ENCODE measurements around the gene FBXL7.

FBXL7 gene

GRCh38 chr5:15794052-15794985 is 294.3 kb downstream of the FBXL7 start:
- Mint-ChIP-seq H3K9me3 (peaks cover 4% of the 10 kb centered on the region), H3K27me3 (ENCODE audit: low read depth) (no peaks in the 10 kb centered on the region), H3K36me3 (ENCODE audit: low read depth) (no peaks in the 10 kb centered on the region), H3K4me1 (ENCODE audit: low read depth) (no peaks in the 10 kb centered on the region), H3K27ac (no peak overlapping the region), H3K4me3 (no peak overlapping the region)
- no peak for DNase-seq (ENCODE audit: low spot score)

GRCh38 chr5:15796096-15796495 is 296.1 kb downstream of the FBXL7 start:
- H3K36me3 Mint-ChIP-seq (ENCODE audit: low read depth), result no peaks in the 10 kb centered on the region
- H3K4me1 Mint-ChIP-seq (ENCODE audit: low read depth), result no peaks in the 10 kb centered on the region
- no peak overlapping the region for H3K4me3 Mint-ChIP-seq
- no peak overlapping the region for H3K27ac Mint-ChIP-seq
- peaks cover 4% of the 10 kb centered on the region for H3K9me3 Mint-ChIP-seq
- no peak for DNase-seq (ENCODE audit: low spot score)
- no peaks in the 10 kb centered on the region for H3K27me3 Mint-ChIP-seq (ENCODE audit: low read depth)

GRCh38 chr5:15796557-15796956 is 296.6 kb downstream of the FBXL7 start:
- no peaks in the 10 kb centered on the region for H3K4me1 Mint-ChIP-seq (ENCODE audit: low read depth)
- no peaks in the 10 kb centered on the region for H3K27me3 Mint-ChIP-seq (ENCODE audit: low read depth)
- no peaks in the 10 kb centered on the region for H3K9me3 Mint-ChIP-seq
- no peak for DNase-seq (ENCODE audit: low spot score)
- H3K36me3 Mint-ChIP-seq (ENCODE audit: low read depth), result no peaks in the 10 kb centered on the region
- H3K4me3 Mint-ChIP-seq, result no peak overlapping the region
- no peak overlapping the region for H3K27ac Mint-ChIP-seq

DNA sequence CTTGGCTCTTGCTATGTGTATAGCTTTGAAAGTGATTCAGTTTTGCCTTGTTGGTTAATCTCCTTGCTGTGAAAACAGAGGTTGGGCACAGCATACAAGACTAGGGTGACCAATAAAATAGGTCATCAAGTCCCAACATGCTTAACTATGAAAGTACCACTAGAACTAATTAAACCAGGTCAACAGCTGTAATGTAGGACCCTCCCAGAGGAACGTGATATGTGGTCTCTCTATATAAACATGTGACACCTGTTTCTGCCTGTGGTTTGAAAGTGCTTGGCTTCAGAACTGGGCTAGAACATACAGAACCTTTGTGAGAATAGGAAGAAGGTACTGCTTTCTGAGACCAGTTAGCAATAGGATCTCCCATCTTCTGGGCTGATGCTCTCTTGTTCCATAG is 297.1 kb downstream of the FBXL7 start:
- Mint-ChIP-seq H3K36me3 (ENCODE audit: low read depth) (no peaks in the 10 kb centered on the region), H3K27me3 (ENCODE audit: low read depth) (no peaks in the 10 kb centered on the region)
- DNase-seq (ENCODE audit: low spot score), result no peak

DNA sequence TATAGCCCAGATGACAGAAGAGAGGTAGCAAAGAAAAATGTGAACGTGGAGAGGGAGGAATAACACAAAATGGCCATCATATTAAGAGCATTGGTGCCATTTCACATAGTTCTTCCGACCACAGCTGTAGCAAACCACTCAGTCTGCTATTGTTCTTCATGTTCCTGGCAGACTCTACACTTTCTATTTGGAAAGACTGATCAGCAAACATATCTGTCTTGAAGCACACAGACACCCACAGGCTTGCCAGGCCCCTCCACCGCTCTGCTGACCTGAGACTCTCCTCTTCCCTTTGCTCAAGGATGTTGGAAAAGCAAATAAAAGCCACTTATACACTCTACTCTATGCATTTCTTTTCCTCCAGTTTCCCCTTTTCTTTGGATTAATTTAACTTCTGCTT is 298.0 kb downstream of the FBXL7 start:
- no peaks in the 10 kb centered on the region for H3K4me1 Mint-ChIP-seq (ENCODE audit: low read depth)
- no peak overlapping the region for H3K27ac Mint-ChIP-seq
- no peak overlapping the region for H3K4me3 Mint-ChIP-seq
- H3K27me3 Mint-ChIP-seq (ENCODE audit: low read depth), result no peaks in the 10 kb centered on the region
- DNase-seq (ENCODE audit: low spot score), result no peak
- H3K9me3 Mint-ChIP-seq, result peaks cover 12% of the 10 kb centered on the region
- no peaks in the 10 kb centered on the region for H3K36me3 Mint-ChIP-seq (ENCODE audit: low read depth)

More for the DNA sequence above, 297.1 kb downstream of the FBXL7 start:
- Mint-ChIP-seq H3K27ac (no peak overlapping the region), H3K4me3 (no peak overlapping the region), H3K4me1 (ENCODE audit: low read depth) (no peaks in the 10 kb centered on the region), H3K9me3 (peaks cover 4% of the 10 kb centered on the region)

DNA sequence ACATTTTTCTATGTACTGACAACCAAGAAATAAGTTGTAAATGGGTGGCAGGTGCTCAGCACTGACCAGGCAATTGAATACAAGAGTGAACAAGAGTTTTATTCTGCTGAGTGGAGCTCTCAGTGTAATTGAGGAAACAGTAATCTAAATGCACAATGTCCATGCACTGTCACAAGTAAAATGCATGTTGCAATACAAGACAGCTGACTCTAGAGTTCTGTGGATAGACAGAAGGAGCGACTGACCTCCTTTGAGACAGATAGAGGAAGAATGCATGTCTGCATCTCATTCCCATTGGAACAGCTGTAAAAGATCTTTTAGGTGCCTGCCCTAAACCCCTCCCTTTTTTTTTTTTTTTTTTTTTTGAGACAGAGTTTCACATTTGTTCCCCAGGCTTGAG is 299.0 kb downstream of the FBXL7 start:
- no peak for DNase-seq (ENCODE audit: low spot score)
- Mint-ChIP-seq H3K9me3 (peaks cover 20% of the 10 kb centered on the region), H3K27me3 (ENCODE audit: low read depth) (no peaks in the 10 kb centered on the region), H3K36me3 (ENCODE audit: low read depth) (no peaks in the 10 kb centered on the region), H3K27ac (no peak overlapping the region), H3K4me3 (no peak overlapping the region), H3K4me1 (ENCODE audit: low read depth) (no peaks in the 10 kb centered on the region)

DNA sequence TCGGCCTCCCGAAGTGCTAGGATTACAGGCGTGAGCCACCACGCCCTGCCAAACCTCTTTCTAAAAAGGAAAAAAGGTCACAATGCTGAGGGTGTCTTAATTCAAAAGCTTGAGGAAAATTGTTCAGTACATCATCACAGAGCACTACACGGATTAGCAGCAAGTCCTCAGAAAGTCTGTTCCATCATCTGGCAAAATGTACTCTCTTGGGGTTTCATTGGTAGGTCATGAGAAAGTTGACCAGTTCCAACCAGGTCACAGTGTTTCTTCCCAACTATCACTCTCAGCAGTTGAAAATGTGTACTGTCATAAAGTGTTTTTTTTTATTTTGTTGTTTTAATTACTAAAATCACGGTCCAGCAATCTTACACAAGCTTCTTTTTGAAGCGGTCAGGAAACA is 299.6 kb downstream of the FBXL7 start:
- peaks cover 20% of the 10 kb centered on the region for H3K9me3 Mint-ChIP-seq
- H3K27ac Mint-ChIP-seq, result no peak overlapping the region
- no peaks in the 10 kb centered on the region for H3K27me3 Mint-ChIP-seq (ENCODE audit: low read depth)
- no peak for DNase-seq (ENCODE audit: low spot score)
- no peak overlapping the region for H3K4me3 Mint-ChIP-seq
- no peaks in the 10 kb centered on the region for H3K36me3 Mint-ChIP-seq (ENCODE audit: low read depth)
- H3K4me1 Mint-ChIP-seq (ENCODE audit: low read depth), result no peaks in the 10 kb centered on the region

DNA sequence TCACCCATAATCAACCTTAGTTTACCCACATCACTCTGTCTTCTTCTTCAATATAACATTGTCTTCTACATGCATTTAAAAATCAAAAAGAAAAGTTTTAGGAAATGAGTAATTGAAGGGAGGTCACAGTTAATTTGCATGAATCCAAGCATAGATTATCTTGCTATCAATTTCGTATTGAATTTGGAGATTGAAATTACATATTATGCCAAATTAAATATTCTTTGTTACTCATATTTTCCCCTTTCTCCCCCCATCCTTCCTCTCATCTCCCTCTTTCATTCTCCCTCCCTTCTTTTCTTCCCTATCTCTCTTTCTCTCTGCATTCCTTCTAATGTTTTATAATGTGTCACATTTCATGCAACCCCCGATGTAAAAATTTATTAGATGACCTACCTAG is 303.3 kb downstream of the FBXL7 start:
- peaks cover 37% of the 10 kb centered on the region for H3K9me3 Mint-ChIP-seq
- H3K27ac Mint-ChIP-seq, result no peak overlapping the region
- H3K4me3 Mint-ChIP-seq, result no peak overlapping the region
- no peaks in the 10 kb centered on the region for H3K36me3 Mint-ChIP-seq (ENCODE audit: low read depth)
- no peaks in the 10 kb centered on the region for H3K27me3 Mint-ChIP-seq (ENCODE audit: low read depth)
- no peak for DNase-seq (ENCODE audit: low spot score)
- no peaks in the 10 kb centered on the region for H3K4me1 Mint-ChIP-seq (ENCODE audit: low read depth)

DNA sequence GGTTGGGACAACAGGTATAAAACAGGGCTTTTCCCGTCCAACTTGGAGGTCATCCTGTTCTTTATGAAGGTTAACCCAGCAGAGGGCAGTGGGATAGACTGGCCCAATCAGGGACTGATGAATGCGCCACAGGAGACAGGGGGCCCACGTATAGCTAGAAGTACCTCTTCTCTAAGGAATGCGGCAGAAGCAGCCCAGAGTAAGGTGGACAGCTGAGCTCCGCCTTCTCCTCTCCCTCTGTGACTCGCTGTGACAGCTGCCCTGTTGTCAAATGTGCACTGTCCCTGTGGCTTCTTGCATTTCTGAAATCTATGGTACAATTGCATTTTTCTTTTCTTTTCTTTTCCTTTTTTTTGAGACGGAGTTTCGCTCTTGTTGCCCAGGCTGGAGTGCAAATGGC is 306.6 kb downstream of the FBXL7 start:
- peaks cover 48% of the 10 kb centered on the region for H3K9me3 Mint-ChIP-seq
- no peaks in the 10 kb centered on the region for H3K36me3 Mint-ChIP-seq (ENCODE audit: low read depth)
- no peak overlapping the region for H3K4me3 Mint-ChIP-seq
- no peak overlapping the region for H3K27ac Mint-ChIP-seq
- H3K27me3 Mint-ChIP-seq (ENCODE audit: low read depth), result no peaks in the 10 kb centered on the region
- no peak for DNase-seq (ENCODE audit: low spot score)
- no peaks in the 10 kb centered on the region for H3K4me1 Mint-ChIP-seq (ENCODE audit: low read depth)

GRCh38 chr5:15807248-15807647 is 307.3 kb downstream of the FBXL7 start:
- Mint-ChIP-seq H3K4me1 (ENCODE audit: low read depth) (no peaks in the 10 kb centered on the region), H3K36me3 (ENCODE audit: low read depth) (no peaks in the 10 kb centered on the region), H3K27ac (no peak overlapping the region), H3K27me3 (ENCODE audit: low read depth) (no peaks in the 10 kb centered on the region), H3K4me3 (no peak overlapping the region), H3K9me3 (peaks cover 43% of the 10 kb centered on the region)
- no peak for DNase-seq (ENCODE audit: low spot score)

- DNase-seq (ENCODE audit: low spot score), result no peak
- H3K27me3 Mint-ChIP-seq (ENCODE audit: low read depth), result no peaks in the 10 kb centered on the region
- no peaks in the 10 kb centered on the region for H3K36me3 Mint-ChIP-seq (ENCODE audit: low read depth)
- H3K4me3 Mint-ChIP-seq, result no peak overlapping the region
- H3K27ac Mint-ChIP-seq, result no peak overlapping the region
- H3K4me1 Mint-ChIP-seq (ENCODE audit: low read depth), result no peaks in the 10 kb centered on the region
- H3K9me3 Mint-ChIP-seq, result peaks cover 37% of the 10 kb centered on the region
These were observed 307.9 kb downstream of the FBXL7 start for GRCh38 chr5:15807871-15808270.

DNA sequence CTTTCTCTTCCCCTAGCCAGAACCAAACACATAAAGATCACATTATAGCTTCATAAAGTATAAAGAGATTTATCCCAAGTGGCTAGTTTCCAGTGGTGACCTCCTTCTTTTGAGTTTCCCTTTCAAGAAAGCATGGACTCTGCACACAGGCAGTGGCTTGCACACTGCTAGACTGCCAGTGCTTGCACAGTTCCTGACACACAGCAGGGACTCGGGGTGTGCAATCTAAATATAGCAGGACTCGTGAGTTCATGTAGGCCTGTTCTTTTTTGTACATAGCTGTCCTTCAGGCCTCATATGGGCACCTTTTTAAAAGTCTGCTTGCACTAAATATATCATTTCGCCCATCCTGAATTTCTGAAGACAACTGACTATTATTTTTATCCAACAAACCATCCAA is 308.6 kb downstream of the FBXL7 start:
- Mint-ChIP-seq H3K36me3 (ENCODE audit: low read depth) (no peaks in the 10 kb centered on the region), H3K4me1 (ENCODE audit: low read depth) (no peaks in the 10 kb centered on the region), H3K27ac (no peak overlapping the region), H3K4me3 (no peak overlapping the region), H3K27me3 (ENCODE audit: low read depth) (no peaks in the 10 kb centered on the region), H3K9me3 (peaks cover 30% of the 10 kb centered on the region)
- DNase-seq (ENCODE audit: low spot score), result no peak

DNA sequence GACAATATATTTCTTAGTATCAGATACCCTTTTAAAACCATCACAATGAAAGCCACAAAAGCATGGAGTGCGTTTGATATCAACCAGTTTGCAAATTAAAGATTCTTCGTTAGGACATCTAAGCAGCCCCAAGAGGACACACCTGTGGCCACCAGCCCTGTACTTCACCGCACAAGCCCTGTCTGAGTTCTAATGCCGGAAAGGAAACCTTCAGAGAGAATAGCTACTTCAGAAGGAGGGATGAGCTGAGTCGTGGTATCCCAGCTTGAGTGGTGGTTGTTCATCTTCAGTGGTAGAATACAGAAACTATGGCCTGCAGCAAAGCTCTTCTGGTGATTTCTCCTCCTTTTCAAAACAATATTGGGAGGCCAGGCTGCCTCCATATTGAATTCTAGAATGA is 319.6 kb downstream of the FBXL7 start:
- Mint-ChIP-seq H3K4me1 (ENCODE audit: low read depth) (no peaks in the 10 kb centered on the region), H3K27ac (no peak overlapping the region), H3K36me3 (ENCODE audit: low read depth) (no peaks in the 10 kb centered on the region), H3K4me3 (no peak overlapping the region), H3K27me3 (ENCODE audit: low read depth) (no peaks in the 10 kb centered on the region), H3K9me3 (peaks cover 7% of the 10 kb centered on the region)
- DNase-seq (ENCODE audit: low spot score), result no peak

DNA sequence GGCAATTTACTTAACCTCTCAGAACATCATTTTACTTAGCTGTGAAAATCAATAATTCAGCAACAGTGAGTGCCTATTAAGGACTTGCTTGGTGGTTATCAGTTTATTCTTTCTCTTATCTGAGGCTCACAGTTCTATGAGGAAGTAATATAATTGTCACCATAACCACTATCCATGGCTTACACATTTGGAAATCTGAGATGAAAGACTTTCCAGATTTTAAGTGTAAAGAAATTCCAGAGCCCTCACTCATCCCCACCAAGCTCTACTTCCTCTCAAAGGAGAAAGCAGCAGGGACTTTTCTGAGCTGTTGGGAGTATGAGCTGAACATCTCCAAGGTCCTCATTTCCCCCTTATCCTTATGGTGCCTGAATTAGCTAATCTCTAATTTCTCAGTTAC is 321.5 kb downstream of the FBXL7 start:
- no peak overlapping the region for H3K27ac Mint-ChIP-seq
- H3K9me3 Mint-ChIP-seq, result peaks cover 3% of the 10 kb centered on the region
- H3K36me3 Mint-ChIP-seq (ENCODE audit: low read depth), result no peaks in the 10 kb centered on the region
- no peaks in the 10 kb centered on the region for H3K4me1 Mint-ChIP-seq (ENCODE audit: low read depth)
- H3K27me3 Mint-ChIP-seq (ENCODE audit: low read depth), result no peaks in the 10 kb centered on the region
- H3K4me3 Mint-ChIP-seq, result no peak overlapping the region
- DNase-seq (ENCODE audit: low spot score), result no peak

DNA sequence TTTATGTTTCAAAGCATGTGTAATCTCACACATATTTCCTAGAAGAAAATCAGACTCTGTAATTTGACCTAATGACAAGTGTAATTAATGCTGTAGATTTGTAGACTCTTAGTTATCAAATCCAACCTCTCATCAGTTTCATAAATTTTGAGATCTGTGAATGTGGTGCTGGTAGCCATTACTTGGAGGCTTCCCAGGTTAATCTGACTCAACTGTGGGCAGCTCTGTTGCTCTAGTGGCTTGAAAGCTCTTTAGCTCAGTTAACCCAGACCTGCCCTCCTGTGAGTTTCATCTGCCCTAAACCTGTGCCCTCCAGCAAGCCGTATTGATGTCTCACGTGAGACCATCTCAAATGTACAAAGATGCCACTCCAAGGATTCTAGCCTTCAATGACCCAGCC is 323.4 kb downstream of the FBXL7 start:
- no peaks in the 10 kb centered on the region for H3K36me3 Mint-ChIP-seq (ENCODE audit: low read depth)
- no peaks in the 10 kb centered on the region for H3K27me3 Mint-ChIP-seq (ENCODE audit: low read depth)
- no peak overlapping the region for H3K4me3 Mint-ChIP-seq
- no peak overlapping the region for H3K27ac Mint-ChIP-seq
- no peaks in the 10 kb centered on the region for H3K9me3 Mint-ChIP-seq
- no peaks in the 10 kb centered on the region for H3K4me1 Mint-ChIP-seq (ENCODE audit: low read depth)
- DNase-seq (ENCODE audit: low spot score), result no peak

All from T-helper 2 cell treated with Interferon-gamma antibody and Interleukin-4, amounts not matched to agents 5 μg/mL and 100 μg/mL, for 36 hours (primary cell).